IMR-90 (cell line): Measurements from ENCODE around the gene RNASE7. TPM values are rescaled to one million over a fixed set of nuclear protein-coding genes. Genes with fewer than 3 reads are reported as not detected.

Experiments
- ATAC-seq: fragments of 200-7000 bp; cut with Tn5 transposase; 2 replicates; pipeline ENCODE4 v1.9.1; 2020; ENCODE audit warnings: low read depth, mild to moderate bottlenecking, moderate library complexity
- BruUV-seq: library from RNA; stranded (reverse); fragments of 400-500 nt; replicated peaks from 2 replicates; lab custom pipeline; 2021; lab: Mats Ljungman, UMichigan
- CTCF ChIA-PET: fragments of 300-600 bp; formaldehyde crosslinking; extraction: SDS; loops from one replicate; lab custom pipeline; 2021; ENCODE audit warnings: antibody characterized with exemption; lab: Yijun Ruan, JAX
- POLR2A ChIA-PET: fragments of 300-600 bp; sonication (Branson Sonifier 250); formaldehyde crosslinking; loops from one replicate; lab custom pipeline; 2022; ENCODE audit warnings: antibody characterized with exemption; ENCODE audit not compliant: unreplicated experiment; lab: Charles Lee
- DNase-seq: peaks from one replicate; pipeline ENCODE4 v3.0.0; 2013
- H2AFZ ChIP-seq: replicated peaks from 2 replicates; pipeline ENCODE3; 2013; ENCODE audit warnings: low read length, mild to moderate bottlenecking; ENCODE audit not compliant: poor library complexity
- H2AK5ac ChIP-seq: 2 replicates; pipeline ENCODE4 v1.6.1; 2013; ENCODE audit warnings: low read depth, low read length, inconsistent platforms
- H2AK9ac ChIP-seq: replicated peaks from 2 replicates; pipeline ENCODE3; 2013; ENCODE audit warnings: mild to moderate bottlenecking, low read depth, low read length, moderate library complexity; ENCODE audit not compliant: poor library complexity
- H2BK120ac ChIP-seq: 2 replicates; pipeline ENCODE4 v1.6.1; 2013; ENCODE audit warnings: low read depth, low read length, inconsistent platforms
- H2BK15ac ChIP-seq: 3 replicates; pipeline ENCODE4 v1.6.1; 2013; ENCODE audit warnings: low read depth, low read length, inconsistent platforms
- H2BK20ac ChIP-seq: 2 replicates; pipeline ENCODE4 v1.6.1; 2013; ENCODE audit warnings: low read depth, mild to moderate bottlenecking, inconsistent platforms, low read length, moderate library complexity
- H2BK5ac ChIP-seq: 2 replicates; pipeline ENCODE4 v1.6.1; 2013; ENCODE audit warnings: mild to moderate bottlenecking, low read depth, low read length, inconsistent platforms; ENCODE audit not compliant: poor library complexity, severe bottlenecking
- H3K14ac ChIP-seq: replicated peaks from 2 replicates; pipeline ENCODE4 v1.6.1; 2013; ENCODE audit warnings: low read depth, low read length, inconsistent platforms
- H3K18ac ChIP-seq: 2 replicates; pipeline ENCODE4 v1.6.1; 2013; ENCODE audit warnings: low read depth, low read length, control low read depth
- H3K23ac ChIP-seq: 2 replicates; pipeline ENCODE4 v1.6.1; 2013; ENCODE audit warnings: low read depth, low read length, inconsistent platforms
- H3K27ac ChIP-seq: 2 replicates; pipeline ENCODE4 v1.5.1; 2013; ENCODE audit warnings: mild to moderate bottlenecking, control low read depth, low read length; ENCODE audit not compliant: insufficient read depth
- H3K27me3 ChIP-seq: 2 replicates; pipeline ENCODE4 v1.6.1; 2013; ENCODE audit warnings: low read length; ENCODE audit not compliant: control insufficient read depth, insufficient read depth
- H3K36me3 ChIP-seq: 2 replicates; pipeline ENCODE4 v1.6.1; 2013; ENCODE audit warnings: low read length, mixed read lengths; ENCODE audit not compliant: control insufficient read depth, insufficient read depth
- H3K4ac ChIP-seq: 2 replicates; pipeline ENCODE4 v1.6.1; 2013; ENCODE audit warnings: low read depth, low read length, inconsistent platforms
- H3K4me1 ChIP-seq: 2 replicates; pipeline ENCODE4 v1.6.1; 2013; ENCODE audit warnings: low read length, mixed read lengths; ENCODE audit not compliant: control insufficient read depth, insufficient read depth
- H3K4me2 ChIP-seq: 2 replicates; pipeline ENCODE4 v1.6.1; 2013; ENCODE audit warnings: low read depth, mild to moderate bottlenecking, control low read depth, low read length, moderate library complexity
- H3K4me3 ChIP-seq: 2 replicates; pipeline ENCODE4 v1.5.1; 2013; ENCODE audit warnings: low read depth, mild to moderate bottlenecking, control low read depth, low read length, moderate library complexity; ENCODE audit not compliant: insufficient read depth
- H3K56ac ChIP-seq: 2 replicates; pipeline ENCODE4 v1.6.1; 2013; ENCODE audit warnings: low read length, inconsistent platforms; ENCODE audit not compliant: insufficient read depth; ENCODE audit errors: extremely low read depth
- H3K79me1 ChIP-seq, 2 experiments: 2 replicates each; pipeline ENCODE4 v1.6.1; 2013; ENCODE audit warnings: low read length in 2 of 2, inconsistent platforms in 1 of 2, low read depth in 1 of 2
- H3K9ac ChIP-seq: 2 replicates; pipeline ENCODE4 v1.6.1; 2013; ENCODE audit warnings: low read depth, low read length, control low read depth
- H3K9me1 ChIP-seq: 2 replicates; pipeline ENCODE4 v1.6.1; 2013; ENCODE audit warnings: low read length, inconsistent platforms; ENCODE audit not compliant: insufficient read depth
- H3K9me3 ChIP-seq: 2 replicates; pipeline ENCODE4 v1.6.1; 2013; ENCODE audit warnings: low read length; ENCODE audit not compliant: control insufficient read depth, insufficient read depth
- H4K20me1 ChIP-seq: 2 replicates; pipeline ENCODE4 v1.6.1; 2013; ENCODE audit warnings: low read length, inconsistent platforms; ENCODE audit not compliant: insufficient read depth
- H4K5ac ChIP-seq: 2 replicates; pipeline ENCODE4 v1.6.1; 2013; ENCODE audit warnings: mild to moderate bottlenecking, low read depth, low read length, control low read depth
- H4K8ac ChIP-seq, 2 experiments: 2 replicates each; pipeline ENCODE4 v1.6.1; 2013; ENCODE audit warnings: low read depth in 2 of 2, low read length in 2 of 2, control low read depth in 1 of 2, inconsistent platforms in 1 of 2
- H4K91ac ChIP-seq: 2 replicates; pipeline ENCODE4 v1.6.1; 2013; ENCODE audit warnings: low read depth, low read length, inconsistent platforms; ENCODE audit not compliant: insufficient read depth
- CHD1 ChIP-seq: IDR thresholded peaks from 2 replicates; pipeline ENCODE4 v1.6.1; 2012; ENCODE audit warnings: low read depth, low read length, improper control_type of control experiment
- FOS ChIP-seq: fragments of 150-350 bp; IDR thresholded peaks from 2 replicates; pipeline ENCODE4 v1.6.1; 2016; ENCODE audit warnings: low read depth, low read length
- MAFK ChIP-seq: IDR thresholded peaks from 2 replicates; pipeline ENCODE4 v1.6.1; 2012; ENCODE audit warnings: low read depth, low read length, improper control_type of control experiment
- MAZ ChIP-seq: IDR thresholded peaks from 2 replicates; pipeline ENCODE4 v1.6.1; 2012; ENCODE audit warnings: low read depth, mild to moderate bottlenecking, low read length, improper control_type of control experiment, moderate library complexity, borderline replicate concordance
- POLR2A ChIP-seq: IDR thresholded peaks from 2 replicates; pipeline ENCODE4 v1.6.1; 2012; ENCODE audit warnings: mild to moderate bottlenecking, low read depth, low read length
- RCOR1 ChIP-seq: IDR thresholded peaks from 2 replicates; pipeline ENCODE4 v1.6.1; 2012; ENCODE audit warnings: mild to moderate bottlenecking, low read length, improper control_type of control experiment; ENCODE audit not compliant: insufficient replicate concordance
- WGBS, 2 experiments: methylation state at CpG; one replicate each; pipeline versions ENCODE4 v1.1.5 to v1.1.7; 2013; ENCODE audit warnings: missing lambda C conversion rate in 2 of 2; ENCODE audit not compliant: insufficient read length in 1 of 2; ENCODE audit errors: extremely low coverage in 2 of 2; 5-methylcytosine and 5-hydroxymethylcytosine counted together
- dilution Hi-C: fragments of 300-500 bp; cut with HindIII; formaldehyde crosslinking; loops from one replicate; pipeline ENCODE4 v1.14.3; 2018; ENCODE audit warnings: low sequenced_read_pairs; ENCODE audit not compliant: unreplicated experiment
- in situ Hi-C: fragments of 300-500 bp; cut with MboI; formaldehyde crosslinking; loops from 3 replicates; pipeline ENCODE4 v1.14.3; 2019; ENCODE audit warnings: low sequenced_read_pairs, inconsistent platforms, mixed read lengths
- intact Hi-C: fragments of 100-400 bp; cut with micrococcal nuclease; formaldehyde crosslinking; loops from 2 replicates; pipeline ENCODE4 v1.10.0; 2022
- polyA plus RNA-seq, 3 experiments: library from polyadenylated mRNA; depleted of rRNA; stranded (reverse); fragments of >200 nt; gene quantifications; 2 replicates each; pipeline ENCODE4 v1.2.3, GENCODE V29; 2012; ENCODE audit warnings: low replicate concordance in 1 of 3
- total RNA-seq: library from RNA; depleted of rRNA; stranded (reverse); fragments of >200 nt; gene quantifications from 2 replicates; pipeline ENCODE4 v1.2.3, GENCODE V29; 2012

Gene RNASE7
- total and polyA plus RNA-seq, 2 of the 4 experiments (the other 2 are of a cell fraction): not detected

- H3K79me1 ChIP-seq: peaks cover 12 to 53% of the 10 kb centered on the region in 2 experiments
- H3K27me3 ChIP-seq: no peaks in the 10 kb centered on the region
- H3K23ac ChIP-seq: peak overlapping the region; percentile 90
- ChIA-PET CTCF (interaction anchor here (0.7 to 2.8 kb wide), 8 partner anchors 13 to 56 kb away, joined by 3 to 18 read pairs (median 4); no protein-coding TSS in a partner anchor), POLR2A (interaction anchor here (0.6 to 1.0 kb wide), 4 partner anchors 13 to 60 kb away, joined by 3 to 5 read pairs (median 4); no protein-coding TSS in a partner anchor)
- BruUV-seq: no TSS peak
- H3K9ac ChIP-seq: peak overlapping the region; percentile 91
- peak overlapping the region; percentile 88 for H3K4me2 ChIP-seq
- peaks cover 10% of the 10 kb centered on the region for H3K9me1 ChIP-seq
- H2AFZ ChIP-seq: peak overlapping the region; percentile 88
- peak overlapping the region; percentile 96 for H2AK9ac ChIP-seq
- peak overlapping the region; percentile 72 for H2BK120ac ChIP-seq
- peaks cover 22% of the 10 kb centered on the region for H3K4me1 ChIP-seq
- intact Hi-C loops: loop anchor here (1.0 kb wide), 3 partner anchors 15 to 56 kb away; no protein-coding TSS in a partner anchor
- peaks cover 27% of the 10 kb centered on the region for H3K36me3 ChIP-seq
- H3K4ac ChIP-seq: peak overlapping the region; percentile 90
- in situ Hi-C loops: no loop called here
- 0 out of 2 replicates have a peak overlapping the region, but pooled peaks have one; percentile 18 for H2BK20ac ChIP-seq
- H3K4me3 ChIP-seq: peak overlapping the region; percentile 68
- H4K8ac ChIP-seq: peak overlapping the region; percentile 49 to 82; a peak in 3 of 4 replicates
- TF ChIP-seq RCOR1: no peak
- no peak for TF ChIP-seq CHD1
- no peak for TF ChIP-seq MAFK
- TF ChIP-seq FOS: no peak
- TF ChIP-seq MAZ: no peak
- peak; percentile 42; the same call in 1 of the 2 replicates for TF ChIP-seq POLR2A
- H4K20me1 ChIP-seq: peaks cover 10% of the 10 kb centered on the region
- H3K27ac ChIP-seq: peak overlapping the region; percentile 96
- H3K9me3 ChIP-seq: no peaks in the 10 kb centered on the region
- peak overlapping the region; percentile 72 for H4K91ac ChIP-seq
- peak; percentile 19 for ATAC-seq
- 2% methylated on average over 8 of the region's 23 CpGs; no CpG with 5 or more reads in 1 of the 2 experiments for WGBS, 2 experiments
- peak overlapping the region; percentile 22 for H4K5ac ChIP-seq
- H2BK5ac ChIP-seq: peak overlapping the region; percentile 97
- H2BK15ac ChIP-seq: 0 out of 3 replicates have a peak overlapping the region, but pooled peaks have one; percentile 3
- dilution Hi-C loops: no loop called here
- DNase-seq: peak; percentile 46
- peak overlapping the region; percentile 34 for H3K18ac ChIP-seq
- peak overlapping the region; percentile 74 for H3K56ac ChIP-seq
- H3K14ac ChIP-seq: peak overlapping the region; percentile 83
- peak overlapping the region; percentile 93 for H2AK5ac ChIP-seq
Measured at GRCh38 chr14:21070610-21071224, 28.6 kb downstream of the RNASE7 start.
